ENCODE data around the gene TPM4.
A peak's percentile ranks its signal among the peaks of the same experiment; 100 is the strongest.
"Not testable (repeated sequence)": the region's sequence is repeated elsewhere in the genome, so short reads cannot be mapped to it uniquely, and the experiment has no call there.

Gene TPM4

DNA sequence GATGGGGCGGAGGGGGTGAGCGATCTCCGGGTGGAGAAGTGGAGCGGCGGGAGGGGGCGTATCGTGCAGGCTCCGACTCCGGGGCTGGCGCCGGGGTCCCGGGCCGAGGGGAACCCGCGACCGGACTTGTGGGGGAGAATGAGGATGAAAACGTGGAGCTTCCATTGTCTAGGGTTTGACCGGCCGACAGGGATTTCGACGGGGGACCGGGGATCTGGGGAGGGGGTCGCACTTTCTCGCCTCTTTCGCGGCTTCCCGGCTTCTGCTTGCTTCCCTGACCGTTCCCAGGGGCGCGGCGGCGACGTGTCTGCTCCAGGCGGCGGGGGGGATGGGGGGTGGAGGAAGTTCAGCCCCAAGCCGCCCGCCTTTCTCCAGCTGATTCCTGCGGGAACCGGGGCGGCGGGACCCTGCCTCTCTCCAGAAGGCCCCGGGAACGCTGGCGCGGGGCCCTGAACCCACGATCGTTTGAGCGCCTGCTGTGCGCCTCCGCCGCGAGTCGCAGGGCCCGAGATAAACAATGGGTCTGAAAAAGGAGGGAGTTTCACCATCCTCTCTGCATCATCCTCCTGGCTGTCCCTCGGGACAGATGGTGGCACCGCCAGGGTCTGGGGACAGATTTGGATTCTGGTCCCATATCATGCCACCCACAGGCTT, 790 bp downstream of the TPM4 start:
- peak overlapping the region; percentile 97 for H3K4me3 ChIP-seq (ENCODE audit: low read depth, low read length)
- DNase-seq (ENCODE audit: low read depth, low spot score), result no peak
- TF ChIP-seq, protein P1, sequence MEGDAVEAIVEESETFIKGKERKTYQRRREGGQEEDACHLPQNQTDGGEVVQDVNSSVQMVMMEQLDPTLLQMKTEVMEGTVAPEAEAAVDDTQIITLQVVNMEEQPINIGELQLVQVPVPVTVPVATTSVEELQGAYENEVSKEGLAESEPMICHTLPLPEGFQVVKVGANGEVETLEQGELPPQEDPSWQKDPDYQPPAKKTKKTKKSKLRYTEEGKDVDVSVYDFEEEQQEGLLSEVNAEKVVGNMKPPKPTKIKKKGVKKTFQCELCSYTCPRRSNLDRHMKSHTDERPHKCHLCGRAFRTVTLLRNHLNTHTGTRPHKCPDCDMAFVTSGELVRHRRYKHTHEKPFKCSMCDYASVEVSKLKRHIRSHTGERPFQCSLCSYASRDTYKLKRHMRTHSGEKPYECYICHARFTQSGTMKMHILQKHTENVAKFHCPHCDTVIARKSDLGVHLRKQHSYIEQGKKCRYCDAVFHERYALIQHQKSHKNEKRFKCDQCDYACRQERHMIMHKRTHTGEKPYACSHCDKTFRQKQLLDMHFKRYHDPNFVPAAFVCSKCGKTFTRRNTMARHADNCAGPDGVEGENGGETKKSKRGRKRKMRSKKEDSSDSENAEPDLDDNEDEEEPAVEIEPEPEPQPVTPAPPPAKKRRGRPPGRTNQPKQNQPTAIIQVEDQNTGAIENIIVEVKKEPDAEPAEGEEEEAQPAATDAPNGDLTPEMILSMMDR (IDR thresholded peaks at IDR 0.05; ENCODE audit: insufficient read depth, low read length, missing control alignments), result no peak
- ChIA-PET POLR2A (interaction anchor here (0.9 to 3.9 kb wide), 8 partner anchors 12 to 248 kb away, joined by 3 to 35 read pairs (median 6); partner anchors contain the start of genes FAM32A and KLF2), CTCF (interaction anchor here (0.8 to 4.2 kb wide), 5 partner anchors 14 to 658 kb away, joined by 3 to 28 read pairs (median 5); partner anchors contain the start of gene AKAP8L)

DNA sequence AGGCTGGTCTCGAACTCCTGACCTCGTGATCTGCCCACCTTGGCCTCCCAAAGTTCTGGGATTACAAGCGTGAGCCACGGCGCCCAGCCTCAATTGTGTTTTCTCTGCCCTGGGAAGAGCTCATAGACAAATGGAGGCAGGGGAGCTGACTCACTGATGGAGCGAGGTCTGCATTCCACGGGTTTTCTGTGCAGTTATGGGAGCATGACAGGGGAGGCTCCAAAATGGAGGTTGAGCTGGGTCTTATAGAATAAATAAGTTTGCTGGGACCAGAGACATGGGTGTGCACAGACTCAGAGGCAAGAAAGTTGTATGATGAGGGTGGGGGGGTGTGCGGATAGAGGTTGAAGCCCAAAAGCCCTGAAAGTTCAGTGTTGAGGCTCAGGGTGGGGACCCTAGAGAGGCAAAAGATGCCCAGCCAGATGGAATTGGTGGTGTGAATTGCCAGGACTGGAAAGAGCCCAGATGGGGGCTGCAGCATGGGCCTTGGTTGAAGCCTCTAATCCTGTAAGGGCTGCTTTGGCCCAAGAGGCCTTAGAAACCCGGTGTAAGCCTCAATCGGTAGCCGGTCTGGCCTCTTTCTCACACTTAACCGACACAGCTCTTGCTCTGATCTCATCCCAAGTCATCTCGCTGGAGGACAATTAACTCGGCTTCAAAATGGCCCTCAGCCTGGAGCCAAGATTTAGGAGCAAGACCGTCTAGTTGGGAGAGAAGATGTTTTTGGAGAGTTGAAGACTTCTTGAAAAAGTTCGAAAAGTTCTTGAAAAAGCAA, 1.9 kb downstream of the TPM4 start:
- POLR2A ChIA-PET, result interaction anchor here (0.7 to 2.3 kb wide), 12 partner anchors 9 to 107 kb away, joined by 3 to 10 read pairs (median 4); partner anchors contain the start of gene FAM32A
- CTCF ChIA-PET, result interaction anchor here (0.8 to 4.2 kb wide), 6 partner anchors 11 to 659 kb away, joined by 3 to 28 read pairs (median 5); partner anchors contain the start of gene AKAP8L
- DNase-seq (ENCODE audit: low read depth, low spot score), result no peak
- TF ChIP-seq, protein P1 (IDR thresholded peaks at IDR 0.05; ENCODE audit: insufficient read depth, low read length, missing control alignments), result no peak
- peak overlapping the region; percentile 97 for H3K4me3 ChIP-seq (ENCODE audit: low read depth, low read length)

- H3K4me3 ChIP-seq (ENCODE audit: low read depth, low read length), result peak overlapping the region; percentile 97
- ChIA-PET POLR2A (interaction anchor here (0.9 to 2.0 kb wide), 7 partner anchors 8 to 106 kb away, joined by 3 to 10 read pairs (median 5); partner anchors contain the start of gene FAM32A), CTCF (interaction anchor here (1.4 to 4.2 kb wide), 3 partner anchors 10 to 38 kb away, joined by 3 to 28 read pairs (median 5); no protein-coding TSS in a partner anchor)
These were observed 2.7 kb downstream of the TPM4 start for GRCh38 chr19:16078759-16079707.

DNA sequence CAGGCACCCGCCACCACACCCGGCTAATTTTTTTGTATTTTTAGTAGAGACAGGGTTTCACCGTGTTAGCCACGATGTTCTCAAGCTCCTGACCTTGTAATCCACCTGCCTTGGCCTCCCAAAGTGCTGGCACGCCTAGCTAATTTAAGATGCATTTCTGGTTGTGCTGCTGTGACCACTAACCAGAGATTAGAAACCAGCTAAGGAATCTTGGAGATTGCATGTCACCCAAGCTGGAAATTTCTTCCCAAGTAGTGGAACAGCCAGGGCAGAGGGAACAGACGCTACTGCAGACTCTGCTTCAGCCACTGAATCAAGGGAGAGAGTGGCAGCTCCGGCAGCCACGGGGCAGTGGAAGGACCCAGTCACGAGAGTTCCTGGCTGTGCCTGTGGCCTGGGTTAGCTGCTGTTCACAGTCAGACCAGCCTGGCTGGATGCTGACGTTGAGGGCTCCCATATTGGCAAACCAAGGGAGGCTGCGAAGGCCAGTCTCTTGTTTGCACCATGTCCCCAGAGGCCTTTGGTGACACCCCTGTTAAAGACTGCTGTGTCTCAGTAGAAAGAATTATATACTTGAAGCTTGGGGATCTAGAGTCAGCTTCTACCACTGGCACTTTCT, 7.9 kb downstream of the TPM4 start:
- no peak overlapping the region for H3K4me3 ChIP-seq (ENCODE audit: low read depth, low read length)
- DNase-seq (ENCODE audit: low read depth, low spot score), result no peak
- ChIA-PET POLR2A (interaction anchor here (1.0 to 1.7 kb wide), 2 partner anchors 11 to 12 kb away, joined by 3 to 15 read pairs; no protein-coding TSS in a partner anchor), CTCF (interaction anchor here (0.7 to 2.5 kb wide), 4 partner anchors 12 to 58 kb away, joined by 3 to 16 read pairs (median 10); no protein-coding TSS in a partner anchor)
- TF ChIP-seq, protein P1 (IDR thresholded peaks at IDR 0.05; ENCODE audit: insufficient read depth, low read length, missing control alignments), result no peak

More at GRCh38 chr19:16078759-16079707, 2.7 kb downstream of the TPM4 start:
- TF ChIP-seq, protein P1 (IDR thresholded peaks at IDR 0.05; ENCODE audit: insufficient read depth, low read length, missing control alignments), result no peak
- peak; percentile 95 for DNase-seq (ENCODE audit: low read depth, low spot score)

GRCh38 chr19:16085115-16085514, 8.8 kb downstream of the TPM4 start:
- ChIA-PET CTCF (interaction anchor here (1.4 to 2.5 kb wide), 4 partner anchors 11 to 101 kb away, joined by 5 to 16 read pairs (median 10); partner anchors contain the start of gene FAM32A), POLR2A (interaction anchor here (0.6 to 1.9 kb wide), 3 partner anchors 10 to 19 kb away, joined by 3 to 9 read pairs (median 3); no protein-coding TSS in a partner anchor)
- TF ChIP-seq, protein P1 (IDR thresholded peaks at IDR 0.05; ENCODE audit: insufficient read depth, low read length, missing control alignments), result no peak
- no peak for DNase-seq (ENCODE audit: low read depth, low spot score)
- no peak overlapping the region for H3K4me3 ChIP-seq (ENCODE audit: low read depth, low read length)

GRCh38 chr19:16087404-16087803, 11.1 kb downstream of the TPM4 start:
- ChIA-PET POLR2A (interaction anchor here (1.2 kb wide), 2 partner anchors 9 to 11 kb away, joined by 4 read pairs; partner anchors contain the start of gene TPM4), CTCF (interaction anchor here (1.2 to 1.6 kb wide), 3 partner anchors 8 to 24 kb away, joined by 4 to 6 read pairs (median 4); partner anchors contain the start of gene TPM4)
- H3K4me3 ChIP-seq (ENCODE audit: low read depth, low read length); DNase-seq (ENCODE audit: low read depth, low spot score): not testable (repeated sequence)
